GM21447 (cell line): ENCODE data around the gene RAVER1.
"Not testable (repeated sequence)": the region's sequence is repeated elsewhere in the genome, so short reads cannot be mapped to it uniquely, and the experiment has no call there.

Source experiments
- ATAC-seq: cut with Tn5 transposase; IDR thresholded peaks from one replicate; pipeline ENCODE4 v1.9.1; 2021; ENCODE audit not compliant: unreplicated experiment

Gene RAVER1, protein sequence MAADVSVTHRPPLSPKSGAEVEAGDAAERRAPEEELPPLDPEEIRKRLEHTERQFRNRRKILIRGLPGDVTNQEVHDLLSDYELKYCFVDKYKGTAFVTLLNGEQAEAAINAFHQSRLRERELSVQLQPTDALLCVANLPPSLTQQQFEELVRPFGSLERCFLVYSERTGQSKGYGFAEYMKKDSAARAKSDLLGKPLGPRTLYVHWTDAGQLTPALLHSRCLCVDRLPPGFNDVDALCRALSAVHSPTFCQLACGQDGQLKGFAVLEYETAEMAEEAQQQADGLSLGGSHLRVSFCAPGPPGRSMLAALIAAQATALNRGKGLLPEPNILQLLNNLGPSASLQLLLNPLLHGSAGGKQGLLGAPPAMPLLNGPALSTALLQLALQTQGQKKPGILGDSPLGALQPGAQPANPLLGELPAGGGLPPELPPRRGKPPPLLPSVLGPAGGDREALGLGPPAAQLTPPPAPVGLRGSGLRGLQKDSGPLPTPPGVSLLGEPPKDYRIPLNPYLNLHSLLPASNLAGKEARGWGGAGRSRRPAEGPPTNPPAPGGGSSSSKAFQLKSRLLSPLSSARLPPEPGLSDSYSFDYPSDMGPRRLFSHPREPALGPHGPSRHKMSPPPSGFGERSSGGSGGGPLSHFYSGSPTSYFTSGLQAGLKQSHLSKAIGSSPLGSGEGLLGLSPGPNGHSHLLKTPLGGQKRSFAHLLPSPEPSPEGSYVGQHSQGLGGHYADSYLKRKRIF

DNA sequence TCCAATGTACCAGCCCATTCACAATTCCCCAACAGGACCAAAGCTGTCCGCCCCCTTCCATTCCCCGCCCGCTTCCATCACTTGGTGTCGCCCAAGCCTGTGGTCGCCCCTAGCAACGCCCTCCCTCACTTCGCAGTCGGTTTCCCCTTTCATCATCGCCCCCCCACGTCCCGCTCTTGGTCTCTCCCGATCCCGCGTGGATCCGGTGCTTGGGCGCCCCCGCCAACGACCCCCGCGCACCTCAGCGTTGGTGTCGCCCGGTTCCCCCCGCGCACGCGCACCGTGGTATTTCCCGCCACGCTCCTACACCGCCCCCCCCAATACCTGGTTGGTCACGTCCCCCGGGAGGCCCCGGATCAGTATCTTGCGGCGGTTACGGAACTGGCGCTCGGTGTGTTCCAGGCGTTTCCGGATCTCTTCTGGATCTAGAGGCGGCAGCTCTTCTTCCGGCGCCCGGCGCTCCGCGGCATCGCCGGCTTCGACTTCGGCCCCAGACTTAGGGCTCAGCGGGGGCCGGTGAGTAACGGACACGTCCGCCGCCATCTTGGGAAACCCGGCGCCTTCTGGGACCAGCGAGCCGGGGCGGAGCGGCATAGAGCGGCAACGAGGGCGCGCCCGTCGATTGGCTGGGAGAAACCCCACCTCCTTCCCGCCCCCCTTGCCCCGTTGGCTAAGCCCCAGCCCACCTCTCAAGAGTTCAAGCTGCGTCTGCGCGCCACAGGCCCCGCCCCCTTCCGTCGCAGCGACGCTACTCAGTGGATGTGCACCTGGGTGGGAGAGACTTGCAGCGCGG is at the start of gene RAVER1:
Gene RAVER1 (minus strand): TSS at position 565 of the 793 bp plus-strand sequence. CDS start 22 bp downstream, at position 543.
- peak; percentile 77 for ATAC-seq

DNA sequence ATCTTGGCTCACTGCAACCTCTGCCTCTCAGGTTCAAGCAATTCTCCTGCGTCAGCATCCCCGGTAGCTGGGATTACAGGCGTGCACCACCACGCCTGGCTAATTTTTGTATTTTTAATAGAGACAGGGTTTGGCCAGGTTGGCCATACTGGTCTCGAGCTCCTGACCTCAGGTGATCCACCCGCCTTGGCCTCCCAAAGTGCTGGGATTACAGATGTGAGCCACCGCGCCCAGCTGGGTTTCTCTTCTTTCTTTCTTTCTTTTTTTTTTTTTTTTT is 49.8 kb upstream of the RAVER1 start:
- ATAC-seq: not testable (repeated sequence)

DNA sequence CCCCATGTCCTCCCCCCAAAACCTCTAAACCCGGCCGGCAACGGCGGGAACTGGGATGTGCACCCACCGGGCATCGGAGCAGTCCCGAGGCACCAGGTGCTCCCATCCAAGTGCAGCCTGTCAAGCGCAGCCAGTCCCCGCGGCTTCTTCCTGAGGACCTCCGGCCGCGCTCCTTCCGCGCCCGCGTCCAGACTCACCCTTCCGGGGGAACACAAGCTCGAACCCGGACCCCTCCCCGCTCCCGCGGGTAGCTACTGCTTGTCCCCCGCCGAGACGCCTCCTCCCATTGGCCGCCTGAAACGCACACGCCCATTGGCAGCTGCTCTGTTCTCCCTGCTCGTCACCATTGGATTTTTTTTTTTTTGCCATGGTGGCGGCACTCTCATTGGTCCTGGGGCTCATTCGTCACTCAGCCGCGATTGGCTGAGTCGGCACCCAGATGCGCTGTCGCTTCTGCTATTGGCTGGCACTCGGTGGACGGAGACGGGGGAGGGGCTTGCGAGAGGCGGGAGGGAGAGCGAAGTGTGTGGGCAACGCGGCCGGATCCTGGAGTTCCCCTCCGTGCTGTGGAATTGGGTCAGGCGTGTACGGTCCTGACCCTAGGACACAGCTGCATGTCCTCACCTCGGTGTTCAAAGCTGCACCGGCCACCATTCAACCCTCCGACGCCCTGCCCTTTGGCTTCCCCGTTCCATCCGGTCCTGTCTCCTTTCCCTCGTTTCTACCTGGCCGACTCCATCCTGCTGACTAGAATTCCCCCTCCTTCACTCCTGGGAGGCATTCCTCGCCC is 47.2 kb upstream of the RAVER1 start, which contains the start of gene TYK2:
Gene TYK2 (minus strand): TSS at position 260 of the 790 bp plus-strand sequence. CDS start 2,166 bp downstream, outside the sequence.
- peak; percentile 86 for ATAC-seq

DNA sequence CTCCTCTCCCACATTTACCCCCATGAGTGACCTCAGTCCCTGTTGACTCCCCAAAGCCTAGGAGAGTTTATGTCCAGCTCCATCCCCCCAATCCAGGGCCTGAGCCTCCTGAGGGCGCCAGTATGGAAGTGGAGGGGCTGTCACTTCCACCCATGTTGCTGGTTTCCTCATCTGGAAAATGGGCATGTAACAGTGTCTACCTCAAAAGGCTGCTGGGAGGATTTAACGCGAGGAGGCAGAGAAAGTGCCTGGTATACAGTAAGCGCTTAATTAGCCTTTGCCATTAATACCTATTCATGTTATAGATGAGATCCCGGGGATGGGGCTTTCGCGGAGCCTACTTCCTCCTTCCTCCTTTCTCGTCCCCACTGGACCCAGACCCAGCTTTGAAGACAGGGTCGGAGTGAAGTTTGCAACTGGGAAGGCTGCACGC is 46.6 kb upstream of the RAVER1 start:
- ATAC-seq: peak; percentile 3

DNA sequence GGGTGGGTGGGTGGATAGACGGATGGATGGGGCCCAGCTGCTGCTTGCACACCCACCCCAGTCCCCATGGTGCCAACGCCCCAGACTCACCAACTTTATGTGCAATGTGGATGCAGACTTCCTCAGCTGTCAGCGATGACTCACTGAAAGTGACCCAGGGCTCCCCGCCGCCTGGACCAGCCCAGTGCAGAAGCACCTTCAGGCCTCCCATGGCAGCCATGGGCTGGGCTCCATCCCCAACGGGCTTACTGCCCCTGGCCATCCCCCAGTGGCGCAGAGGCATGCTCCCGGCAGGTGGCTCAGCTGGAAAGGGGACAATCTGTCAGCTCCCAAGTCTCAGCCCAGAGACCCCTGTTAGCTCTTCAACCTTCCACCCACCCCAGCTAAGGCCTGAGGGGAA is 44.8 kb upstream of the RAVER1 start:
- no peak for ATAC-seq

DNA sequence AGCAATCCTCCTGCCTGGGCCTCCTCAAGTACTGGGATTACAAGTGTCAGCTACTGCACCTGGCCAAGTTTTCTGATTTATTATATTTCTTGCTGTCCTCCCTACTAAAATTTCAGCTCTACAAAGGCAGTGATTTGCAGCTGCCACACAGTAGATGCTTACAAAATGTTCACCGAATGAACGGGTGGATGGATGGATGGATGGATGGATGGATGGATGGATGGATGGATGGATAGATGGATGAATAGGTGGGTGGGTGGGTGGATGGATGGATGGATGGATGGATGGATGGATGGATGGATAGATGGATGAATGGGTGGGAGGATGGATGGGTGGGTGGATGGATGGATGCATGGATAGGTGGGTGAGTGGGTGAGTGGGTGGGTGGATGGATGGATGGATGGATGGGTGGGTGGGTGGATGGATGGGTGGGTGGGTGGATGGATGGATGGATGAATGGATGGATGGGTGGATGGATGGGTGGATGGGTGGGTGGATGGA is 43.9 kb upstream of the RAVER1 start:
- ATAC-seq: not testable (repeated sequence)

DNA sequence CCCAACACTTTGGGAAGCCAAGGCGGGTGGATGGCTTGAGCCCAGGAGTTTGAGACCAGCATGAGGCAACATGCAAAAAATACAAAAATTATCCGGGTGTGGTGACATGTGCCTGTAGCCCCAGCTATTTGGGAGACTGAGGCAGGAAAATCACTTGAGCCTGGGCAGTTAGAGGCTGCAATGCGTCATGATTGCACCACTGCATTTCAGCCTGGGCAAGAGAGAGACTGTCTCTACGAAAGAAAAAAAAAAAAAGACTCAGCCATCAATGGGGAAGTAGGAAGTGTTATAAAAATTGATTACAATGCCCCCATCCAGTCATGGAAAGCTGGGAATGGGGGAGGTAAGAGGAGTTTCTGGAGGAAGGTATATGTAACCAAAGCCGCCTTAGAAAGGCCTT is 41.6 kb upstream of the RAVER1 start:
- no peak for ATAC-seq

DNA sequence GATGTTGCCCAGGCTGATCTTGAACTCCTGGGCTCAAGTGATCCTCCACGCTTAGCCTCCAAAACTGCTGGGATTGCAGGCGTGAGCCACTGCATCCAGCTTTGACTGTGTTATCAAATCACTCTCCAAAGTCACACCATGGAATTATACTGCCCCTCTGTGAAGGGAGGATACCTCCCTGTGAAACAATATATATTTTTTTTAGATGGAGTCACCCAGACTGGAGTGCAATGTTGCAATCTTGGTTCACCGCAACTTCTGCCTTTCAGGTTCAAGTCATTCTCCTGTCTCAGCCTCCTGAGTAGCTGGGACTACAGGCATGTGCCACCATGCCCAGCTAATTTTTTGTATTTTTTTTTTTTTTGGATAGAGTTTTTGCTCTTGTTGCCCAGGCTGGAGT is 39.4 kb upstream of the RAVER1 start:
- ATAC-seq: no peak

DNA sequence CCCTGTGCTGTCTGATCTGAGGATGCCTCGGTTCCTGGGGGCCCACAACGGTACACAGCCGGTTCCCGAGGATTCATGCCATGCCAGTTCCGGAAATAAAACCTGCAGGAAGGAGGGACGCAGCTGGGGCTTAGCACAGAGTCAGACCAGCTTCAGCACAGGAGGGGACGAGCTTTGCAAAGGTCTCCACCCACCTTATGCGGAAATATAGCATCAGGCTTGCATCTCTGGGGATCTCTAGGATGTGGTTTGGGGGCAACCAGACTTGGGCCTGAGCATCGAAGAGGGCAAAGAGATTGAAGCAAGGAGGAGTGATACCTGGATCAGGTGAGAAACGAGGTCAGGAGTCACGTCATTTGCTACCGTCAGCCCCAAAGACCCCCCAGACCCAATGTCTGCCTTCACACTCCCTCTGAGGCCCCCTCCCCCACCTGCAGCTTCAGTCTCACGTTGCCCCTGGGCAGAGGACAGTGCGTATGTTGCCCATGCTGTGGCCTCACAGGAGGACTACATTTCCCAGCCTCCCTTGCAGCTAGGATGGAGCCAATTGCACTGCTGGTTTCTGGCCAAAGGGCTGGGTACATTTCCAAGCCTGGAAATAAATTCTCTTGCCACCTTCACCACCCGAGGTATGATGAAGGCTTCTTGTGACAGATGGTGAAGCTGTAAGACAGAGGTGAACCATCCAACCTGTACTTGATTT is 34.9 kb upstream of the RAVER1 start:
- no peak for ATAC-seq

DNA sequence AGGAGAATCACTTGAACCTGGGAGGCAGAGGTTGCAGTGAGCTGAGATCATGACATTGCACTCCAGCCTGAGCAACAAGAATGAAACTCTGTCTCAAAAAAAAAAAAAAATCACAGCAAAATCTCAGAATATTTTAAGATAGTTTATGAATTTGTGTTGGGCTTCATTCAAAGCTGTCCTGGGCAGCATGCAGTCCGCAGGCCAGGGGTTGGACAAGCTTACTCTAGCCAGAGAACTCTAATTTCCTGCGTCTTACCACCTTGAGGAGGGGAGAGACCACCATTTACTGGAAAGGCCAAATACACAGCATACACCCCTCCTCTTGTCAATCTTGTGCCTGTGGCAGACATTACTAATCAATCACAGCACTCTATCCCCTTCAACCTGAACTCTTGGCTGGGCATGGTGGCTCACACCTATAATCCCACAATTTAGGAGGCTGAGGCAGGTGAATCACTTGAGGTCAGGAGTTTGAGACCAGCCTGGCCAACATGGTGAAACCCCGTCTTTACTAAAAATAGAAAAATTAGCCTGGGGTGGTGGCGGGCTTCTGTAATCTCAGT is 33.7 kb upstream of the RAVER1 start:
- ATAC-seq: not testable (repeated sequence)

DNA sequence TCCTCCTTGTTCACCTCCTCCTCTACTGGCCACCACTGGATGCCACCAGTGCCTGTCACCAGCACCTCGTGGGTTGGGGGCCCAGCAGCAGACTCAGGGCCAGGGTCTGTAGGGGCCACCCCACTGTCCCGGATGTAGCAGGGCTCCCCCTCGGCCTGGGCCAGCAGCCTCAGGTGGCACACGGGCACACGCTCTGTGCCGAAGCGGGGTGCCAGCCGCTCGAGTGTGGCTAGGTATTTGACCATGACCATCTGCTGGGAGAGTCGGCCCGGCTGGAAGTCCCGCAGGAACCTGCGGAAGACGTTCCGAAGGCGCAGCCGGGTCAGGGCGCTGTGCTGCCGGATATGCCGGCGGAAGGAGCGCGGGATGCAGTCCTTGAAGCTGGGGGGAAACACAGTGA is 32.2 kb upstream of the RAVER1 start:
- no peak for ATAC-seq

DNA sequence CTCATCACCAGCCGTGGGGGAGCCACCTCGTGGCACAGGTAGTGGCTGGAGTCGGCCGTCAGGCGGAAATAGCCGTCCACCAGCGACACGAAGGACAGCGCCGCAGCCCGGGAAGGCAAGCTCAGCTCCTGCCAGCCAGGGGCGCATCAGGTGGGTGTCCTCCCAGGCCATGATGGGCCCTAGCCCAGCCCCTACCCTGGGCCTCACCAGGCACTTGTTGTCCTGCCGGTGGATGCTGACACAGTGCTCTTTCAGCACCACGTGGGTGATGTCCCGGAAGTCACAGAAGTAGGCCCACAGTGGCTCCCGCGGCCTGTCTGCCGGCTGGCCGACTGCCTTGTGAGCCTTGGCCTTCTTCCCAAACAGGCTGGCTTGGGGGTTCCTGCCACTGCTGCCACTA is 31.3 kb upstream of the RAVER1 start:
- no peak for ATAC-seq

DNA sequence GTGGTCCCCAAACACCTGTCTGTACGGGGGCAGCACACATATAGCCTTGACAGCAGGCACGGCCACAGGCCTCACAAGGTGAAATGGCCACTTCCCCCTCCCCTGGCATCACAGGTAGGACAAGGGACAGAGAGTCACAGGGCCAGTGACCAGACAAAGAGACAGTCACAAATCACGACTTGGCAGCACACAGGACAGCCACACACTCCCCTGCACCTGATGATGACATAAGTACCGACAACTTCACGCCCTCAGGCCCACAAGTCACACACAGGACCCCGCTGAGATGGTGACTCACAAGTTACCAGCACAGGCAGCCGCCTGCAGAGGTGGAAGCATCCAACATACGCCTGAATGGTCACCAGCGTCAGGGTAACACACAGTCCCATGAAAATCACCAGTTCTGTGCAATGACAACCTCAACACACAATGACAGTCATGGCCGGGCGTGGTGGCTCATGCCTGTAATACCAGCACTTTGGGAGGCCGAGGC is 30.5 kb upstream of the RAVER1 start:
- no peak for ATAC-seq

DNA sequence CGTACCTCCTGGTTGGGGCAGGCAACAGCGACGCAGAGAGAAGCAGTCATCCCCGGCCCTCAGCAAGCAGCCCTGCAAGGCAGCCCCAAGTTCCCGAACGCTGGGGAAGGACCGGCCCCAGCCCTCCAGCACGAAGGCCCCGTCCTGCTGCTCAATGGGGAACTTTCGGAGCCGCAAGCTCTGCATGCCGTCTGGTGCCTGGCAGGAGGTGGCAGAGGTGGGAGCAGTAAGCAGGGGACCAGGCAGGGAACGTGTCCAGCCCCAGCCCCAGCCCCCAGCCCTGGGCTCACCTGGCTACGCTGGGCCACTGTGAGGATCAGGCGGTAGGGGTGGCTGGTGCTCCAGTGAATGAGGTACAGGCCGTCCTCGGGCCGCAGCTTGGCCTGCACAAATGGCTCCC is 28.9 kb upstream of the RAVER1 start:
- ATAC-seq: no peak

DNA sequence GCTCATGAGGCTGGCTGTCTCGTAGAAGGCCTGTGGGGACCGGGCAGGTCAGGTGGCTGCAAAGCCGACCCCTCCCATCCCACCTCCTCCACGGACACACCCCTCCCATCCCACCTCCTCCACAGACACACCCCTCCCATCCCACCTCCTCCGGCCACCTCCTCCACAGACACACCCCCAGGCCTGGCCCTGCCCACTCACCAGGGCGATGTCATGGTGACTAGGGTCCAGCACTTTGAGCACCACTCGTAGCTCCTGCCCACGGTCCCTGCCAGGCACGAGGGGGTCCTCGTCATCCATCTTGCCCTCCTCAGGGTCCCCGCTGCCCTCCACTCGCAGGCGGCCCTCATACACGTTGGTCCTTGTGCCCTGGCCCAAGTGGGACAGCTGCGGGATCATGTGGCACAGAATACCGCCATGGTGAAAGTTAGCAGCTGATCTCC is 28.3 kb upstream of the RAVER1 start:
- no peak for ATAC-seq

DNA sequence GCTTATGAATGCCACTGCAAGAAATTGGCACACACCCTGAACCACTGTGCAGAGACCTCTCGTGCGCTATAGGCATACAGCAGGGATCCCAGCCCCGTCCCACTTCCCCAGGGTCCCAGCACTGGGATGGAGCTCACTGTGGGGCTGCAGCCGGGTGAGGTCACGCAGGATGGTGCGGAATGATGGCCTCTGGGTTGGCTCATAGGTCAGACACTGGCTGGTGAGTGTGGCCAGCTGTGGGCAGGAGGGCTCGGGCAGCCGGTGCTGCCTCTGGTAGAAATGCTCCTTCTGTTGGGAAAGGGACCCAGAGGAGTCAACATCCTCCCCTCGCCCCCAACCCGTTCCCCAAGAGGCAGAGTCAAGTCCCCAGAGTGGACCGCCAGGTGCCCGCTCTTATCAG is 23.1 kb upstream of the RAVER1 start:
- ATAC-seq: no peak

DNA sequence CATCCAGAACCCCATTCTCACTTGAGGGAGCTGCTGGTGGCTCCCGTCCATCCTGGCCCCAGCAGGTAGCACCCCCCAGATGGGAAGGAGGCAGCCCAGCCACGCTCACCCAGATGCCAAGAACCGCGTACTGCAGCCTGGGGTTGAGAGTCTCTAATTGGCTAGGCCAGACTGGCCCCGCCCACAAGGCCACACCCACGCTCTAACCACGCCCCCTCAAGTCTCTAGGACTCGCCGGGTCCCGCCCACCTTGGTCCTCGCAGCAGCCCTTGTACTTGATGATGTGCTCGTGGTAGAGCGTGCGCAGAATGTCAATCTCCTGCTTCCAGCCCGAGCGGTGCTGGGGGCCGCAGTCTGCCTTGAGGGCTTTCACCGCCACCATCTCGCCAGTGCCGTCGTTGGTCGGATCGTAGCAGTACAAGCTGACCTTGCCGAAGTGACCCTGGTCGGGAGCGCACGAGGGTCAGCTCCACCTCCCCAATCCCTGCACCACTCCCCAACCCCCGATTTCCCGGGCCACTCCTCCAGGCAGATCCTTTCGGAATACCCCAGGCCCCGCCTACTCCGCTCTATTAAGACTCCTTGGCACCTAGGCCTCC is 20.6 kb upstream of the RAVER1 start:
- ATAC-seq: no peak

DNA sequence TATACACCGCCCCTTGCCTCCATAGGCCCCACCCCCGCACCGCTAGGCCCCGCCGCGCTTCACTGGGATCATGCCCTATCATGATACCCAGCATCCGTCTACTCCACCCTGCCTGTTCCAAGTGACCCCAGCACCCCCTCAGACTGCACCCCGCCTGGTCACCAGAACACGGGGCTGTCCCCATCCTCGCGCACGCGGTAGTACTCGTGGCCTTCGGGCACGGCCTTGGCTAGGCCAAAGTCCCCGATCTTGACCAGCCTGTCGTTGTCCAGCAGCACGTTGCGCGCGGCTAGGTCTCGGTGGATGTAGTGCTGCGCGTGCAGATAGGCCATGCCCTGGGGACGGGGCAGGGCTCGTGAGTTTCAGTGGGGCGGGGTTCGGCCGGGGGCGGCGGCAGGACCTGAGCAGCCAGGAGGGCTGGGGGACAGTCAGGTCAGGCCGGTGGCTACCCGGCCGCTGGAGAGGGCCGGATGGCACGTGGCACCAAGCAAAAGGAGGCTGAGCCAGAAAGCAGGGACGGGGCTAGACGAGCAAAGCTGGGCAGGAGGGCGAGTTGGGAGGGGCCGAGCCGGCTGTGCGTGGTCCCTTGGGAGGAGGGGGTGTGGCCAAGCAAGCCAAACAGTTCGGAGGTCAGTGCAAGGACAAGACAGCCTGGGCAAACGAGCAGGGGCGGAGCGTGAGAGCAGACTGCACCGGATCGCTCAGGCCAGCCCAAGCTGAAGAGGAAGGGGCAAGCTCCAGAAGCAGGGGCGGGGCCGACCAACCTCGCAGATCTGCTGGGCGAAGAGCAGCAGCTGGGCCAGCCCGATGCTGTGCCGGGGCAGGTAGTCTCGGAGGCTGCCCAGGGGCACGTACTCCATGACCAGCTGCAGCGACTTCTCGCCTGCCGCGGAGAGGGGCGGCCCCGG is 19.7 kb upstream of the RAVER1 start:
- ATAC-seq: no peak
